Dedifferentiated amniotic fluid mesenchymal stem cell (primary cell): Measurements from ENCODE around the gene FAM24B.

Source experiments
- DNase-seq: peaks from one replicate; pipeline ENCODE4 v3.0.0-alpha.2; 2016; ENCODE audit errors: extremely low spot score

Gene FAM24B

DNA sequence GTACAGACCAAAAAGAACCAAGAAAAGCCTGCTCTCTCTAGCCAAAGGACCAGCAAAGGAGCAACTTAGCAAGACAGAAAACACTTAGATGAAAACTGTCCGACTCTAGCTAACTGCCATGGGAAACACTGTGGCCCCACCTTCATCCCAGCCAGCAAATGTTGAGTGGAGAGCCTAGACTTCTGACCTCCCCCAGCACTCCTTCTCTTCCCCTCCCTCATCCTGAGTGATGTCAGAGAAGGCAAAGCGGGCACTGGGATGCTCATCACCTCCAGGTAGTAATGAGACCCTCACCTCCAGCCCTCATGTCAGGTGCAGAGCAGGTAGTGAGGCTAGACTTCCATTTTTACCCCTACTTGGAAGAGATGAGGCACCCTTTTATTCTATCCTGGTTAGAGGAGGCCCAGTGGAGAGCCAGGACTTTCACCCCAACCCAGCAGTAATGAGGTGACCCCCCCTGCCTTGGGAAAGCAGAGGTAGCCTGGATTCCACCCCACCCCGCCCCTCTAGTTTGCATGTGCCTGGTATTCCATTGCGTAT, 50.6 kb downstream of the FAM24B start:
- no peak for DNase-seq

DNA sequence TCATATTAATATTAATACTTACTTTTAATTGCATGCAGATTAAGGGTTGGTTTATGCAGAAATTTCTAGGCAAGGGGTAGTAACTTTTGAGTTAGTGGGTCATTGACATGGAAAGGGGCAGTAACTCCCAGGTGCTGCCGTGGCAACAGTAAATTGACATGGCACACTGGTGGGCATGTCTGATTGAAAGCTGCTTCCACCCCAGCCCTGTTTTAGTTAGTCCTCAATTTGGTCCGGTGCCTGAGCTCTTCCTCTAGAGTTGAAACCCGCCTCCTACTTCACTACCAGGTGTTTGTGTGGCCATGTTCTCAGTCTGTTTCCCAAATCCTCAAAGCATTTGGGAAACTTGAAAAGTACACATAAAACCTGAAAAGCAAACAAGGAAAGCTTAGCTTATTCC, 52.1 kb downstream of the FAM24B start:
- no peak for DNase-seq

DNA sequence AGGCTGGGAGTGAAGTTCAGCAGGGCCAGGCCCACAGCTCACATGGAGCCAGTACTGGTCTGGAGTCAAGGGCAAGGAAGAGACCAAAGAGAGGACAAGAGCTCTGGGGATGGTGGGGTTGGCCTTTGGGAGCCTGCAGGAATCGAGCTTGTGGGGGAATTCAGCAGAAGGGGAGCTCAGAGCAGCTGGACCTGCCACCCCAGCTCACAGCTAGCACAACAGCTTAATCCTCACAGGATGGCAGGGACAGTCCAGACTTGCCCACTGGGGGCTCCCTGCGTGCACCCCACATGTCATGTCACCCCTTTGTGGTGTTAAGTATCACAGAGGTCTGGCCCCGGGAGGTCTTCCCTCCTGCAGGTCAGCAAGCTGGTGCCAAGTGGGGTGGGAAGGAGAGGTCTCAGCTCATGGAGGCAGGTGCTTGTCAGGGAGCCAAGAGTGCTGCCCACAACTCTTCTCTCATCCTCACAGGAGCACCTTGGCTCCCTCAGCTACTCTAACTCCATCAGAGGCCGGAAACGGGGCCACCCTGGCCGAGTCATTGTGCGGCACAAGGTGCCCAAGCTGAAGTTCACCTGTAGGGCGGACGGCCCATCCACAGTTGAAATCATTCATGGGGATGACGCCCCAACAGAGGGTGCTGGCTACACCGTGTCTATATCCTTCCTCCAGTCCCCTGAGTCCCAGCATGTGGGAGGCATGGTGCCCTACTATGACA, 56.2 kb downstream of the FAM24B start:
- no peak for DNase-seq

GRCh38 chr10:122821808-122822207, 57.6 kb downstream of the FAM24B start:
- no peak for DNase-seq

GRCh38 chr10:122815458-122815857, 63.9 kb downstream of the FAM24B start:
- no peak for DNase-seq

GRCh38 chr10:122814493-122814892, 64.9 kb downstream of the FAM24B start:
- no peak for DNase-seq

DNA sequence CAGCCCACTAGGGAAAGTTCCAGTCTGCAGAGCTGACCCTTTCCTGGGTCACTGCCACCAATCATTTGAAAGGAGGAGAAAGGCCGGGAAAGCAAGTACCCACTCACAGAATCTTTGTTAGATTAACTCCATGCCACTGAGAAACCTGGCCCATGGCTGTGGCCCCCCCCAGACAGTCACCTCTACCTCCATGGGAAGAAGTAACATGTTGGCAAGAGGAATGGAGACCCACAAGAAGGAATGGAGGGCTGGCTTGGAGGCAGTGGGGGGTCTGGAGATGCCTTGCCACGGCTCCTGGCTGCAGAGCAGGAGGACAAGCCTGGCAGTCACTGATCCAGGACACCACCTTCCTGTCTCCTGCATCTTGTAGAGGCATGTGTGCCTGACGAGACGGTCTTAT, 66.6 kb downstream of the FAM24B start:
- no peak for DNase-seq

DNA sequence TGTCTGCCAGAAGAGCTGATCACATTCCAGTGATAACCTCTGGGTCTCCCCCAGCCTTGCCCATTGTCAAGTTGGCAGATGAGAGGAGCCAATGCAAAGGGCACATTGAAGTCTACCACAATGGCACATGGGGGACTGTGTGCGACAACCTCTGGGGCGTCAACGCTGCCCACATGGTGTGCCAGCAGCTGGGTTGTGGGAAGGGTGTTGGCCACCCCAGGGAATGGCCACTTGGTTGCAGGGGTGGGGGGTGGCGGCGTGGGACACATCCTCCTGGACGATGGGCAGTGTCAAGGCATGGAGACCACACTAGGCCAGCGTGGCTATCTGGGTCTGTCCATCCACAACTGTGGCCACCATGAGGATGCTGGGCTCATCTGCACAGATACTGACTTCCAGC, 77.1 kb downstream of the FAM24B start:
- no peak for DNase-seq
